GM21528 (cell line): Measurements from ENCODE around the gene TRIM63.

Experiments
- ATAC-seq: cut with Tn5 transposase; IDR thresholded peaks from one replicate; pipeline ENCODE4 v1.9.1; 2021; ENCODE audit warnings: mild to moderate bottlenecking, moderate library complexity; ENCODE audit not compliant: unreplicated experiment, low FRiP score

Gene TRIM63

GRCh38 chr1:26059906-26060305 is 7.5 kb downstream of the TRIM63 start:
- no peak for ATAC-seq

- no peak for ATAC-seq
These were observed 9.3 kb downstream of the TRIM63 start for GRCh38 chr1:26058052-26058595.

- ATAC-seq = no peak
These were observed 10.2 kb downstream of the TRIM63 start for GRCh38 chr1:26057189-26057588.

GRCh38 chr1:26055041-26055440 is 12.4 kb downstream of the TRIM63 start:
- no peak for ATAC-seq

GRCh38 chr1:26053718-26054560 is 13.5 kb downstream of the TRIM63 start:
- no peak for ATAC-seq

- ATAC-seq = no peak
These were observed 17.2 kb downstream of the TRIM63 start for GRCh38 chr1:26050248-26050640.

- ATAC-seq = no peak
These were observed 17.7 kb downstream of the TRIM63 start for GRCh38 chr1:26049531-26050247.

GRCh38 chr1:26047278-26047874 is 20.1 kb downstream of the TRIM63 start:
- ATAC-seq = no peak

GRCh38 chr1:26046246-26047095 is 21.0 kb downstream of the TRIM63 start:
- no peak for ATAC-seq

GRCh38 chr1:26045722-26046245 is 21.6 kb downstream of the TRIM63 start, which contains the start of gene SLC30A2:
TSS of gene SLC30A2 (minus strand) at chr1:26046118. CDS start at chr1:26045896, 222 bp downstream.
- no peak for ATAC-seq

- no peak for ATAC-seq
These were observed 22.3 kb downstream of the TRIM63 start for GRCh38 chr1:26044971-26045721.

GRCh38 chr1:26044414-26044813 is 23.0 kb downstream of the TRIM63 start:
- no peak for ATAC-seq

- no peak for ATAC-seq
These were observed 23.7 kb downstream of the TRIM63 start for GRCh38 chr1:26043765-26044164.

- ATAC-seq = no peak
These were observed 25.5 kb downstream of the TRIM63 start for GRCh38 chr1:26041978-26042377.

- ATAC-seq = no peak
These were observed 26.0 kb downstream of the TRIM63 start for GRCh38 chr1:26041401-26041800.

- no peak for ATAC-seq
These were observed 28.5 kb downstream of the TRIM63 start for GRCh38 chr1:26038904-26039303.

- no peak for ATAC-seq
These were observed 29.0 kb downstream of the TRIM63 start for GRCh38 chr1:26038477-26038876.

GRCh38 chr1:26037904-26038303 is 29.5 kb downstream of the TRIM63 start:
- no peak for ATAC-seq

- no peak for ATAC-seq
These were observed 30.6 kb downstream of the TRIM63 start for GRCh38 chr1:26036756-26037281.
